ENCODE results near the gene MRPL43.

GRCh38 chr10:101032637-101033224 lies 45.4 kb upstream of the MRPL43 start:
- TF ChIP-seq EZH2phosphoT487 (IDR thresholded peaks at IDR 0.05) (no peak), CTCF (IDR thresholded peaks at IDR 0.05) (no peak), EZH2 (IDR thresholded peaks at IDR 0.05) (no peak)

All from neural progenitor cell (in vitro differentiated cells).